ENCODE results near the gene CCBE1. TPM values are rescaled to one million over a fixed set of nuclear protein-coding genes. Genes with fewer than 3 reads are reported as not detected.

Gene CCBE1
- total and polyA plus RNA-seq, 2 of the 4 experiments (the other 2 are of a cell fraction), result 64.8 to 148 TPM

DNA sequence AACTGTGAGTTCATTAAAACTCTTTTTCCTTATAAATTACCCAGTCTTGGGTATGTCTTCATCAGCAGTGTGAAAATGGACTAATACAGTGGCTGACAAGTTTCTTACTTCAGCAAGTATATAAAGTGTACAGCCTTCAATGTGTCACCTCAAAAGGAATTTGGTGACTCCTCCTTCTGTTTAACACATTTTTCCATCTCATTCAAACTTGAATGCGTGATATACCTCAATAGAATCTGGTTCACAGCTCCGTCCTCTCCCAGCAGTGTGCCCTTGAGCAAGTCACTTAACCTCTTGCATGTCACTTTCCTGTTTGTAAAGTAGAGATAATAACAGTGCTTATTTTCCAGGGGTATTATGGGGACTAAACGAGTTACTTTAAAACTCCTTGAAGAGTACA, 159.6 kb downstream of the CCBE1 start:
- POLR2A ChIA-PET (ENCODE audit: unreplicated experiment), result no interaction called here
- no CpG with 5 or more reads among the region's 3 CpGs for WGBS, 2 experiments (ENCODE audit: extremely low coverage in 2 of 2, insufficient read length in 1 of 2)

More for the DNA sequence above, 159.6 kb downstream of the CCBE1 start:
- CTCF ChIA-PET, result no interaction called here
- Histone ChIP-seq H3K27ac (ENCODE audit: insufficient read depth, low read length) (no peak overlapping the region), H3K18ac (ENCODE audit: low read depth, low read length) (no peak overlapping the region), H4K5ac (ENCODE audit: low read depth, low read length) (no peak overlapping the region), H2AFZ (replicated peaks; ENCODE audit: low read length, poor library complexity) (no peak overlapping the region), H2BK20ac (ENCODE audit: low read depth, low read length) (no peak overlapping the region), H2AK5ac (ENCODE audit: low read depth, low read length) (no peak overlapping the region), H2BK5ac (ENCODE audit: low read depth, low read length, poor library complexity, severe bottlenecking) (no peak overlapping the region), H3K56ac (ENCODE audit: extremely low read depth, insufficient read depth, low read length) (no peak overlapping the region), H3K4me1 (ENCODE audit: control insufficient read depth, insufficient read depth, low read length) (peaks cover 2% of the 10 kb centered on the region; the same call in 1 of the 2 replicates), H3K4me3 (ENCODE audit: insufficient read depth, low read depth, low read length) (no peak overlapping the region), H3K9me1 (ENCODE audit: insufficient read depth, low read length) (peaks cover 3% of the 10 kb centered on the region; the same call in 1 of the 2 replicates), H4K8ac (ENCODE audit: low read depth in 2 of 2, low read length in 2 of 2) (no peak overlapping the region), H3K36me3 (ENCODE audit: control insufficient read depth, insufficient read depth, low read length) (no peaks in the 10 kb centered on the region), H2BK15ac (ENCODE audit: low read depth, low read length) (no peak overlapping the region), H3K9me3 (ENCODE audit: control insufficient read depth, insufficient read depth, low read length) (no peaks in the 10 kb centered on the region), H3K9ac (ENCODE audit: low read depth, low read length) (no peak overlapping the region), H2BK120ac (ENCODE audit: low read depth, low read length) (no peak overlapping the region), H4K91ac (ENCODE audit: insufficient read depth, low read depth, low read length) (no peak overlapping the region), H3K27me3 (ENCODE audit: control insufficient read depth, insufficient read depth, low read length) (no peaks in the 10 kb centered on the region), H4K20me1 (ENCODE audit: insufficient read depth, low read length) (peaks cover 12% of the 10 kb centered on the region; the same call in 1 of the 2 replicates), H2AK9ac (replicated peaks; ENCODE audit: low read depth, low read length, poor library complexity) (no peak overlapping the region), H3K4me2 (ENCODE audit: low read depth, low read length) (no peak overlapping the region), H3K4ac (ENCODE audit: low read depth, low read length) (no peak overlapping the region), H3K14ac (replicated peaks; ENCODE audit: low read depth, low read length) (no peak overlapping the region), H3K79me1 (ENCODE audit: low read depth in 1 of 2, low read length in 2 of 2) (peaks cover 24 to 31% of the 10 kb centered on the region in 2 experiments), H3K23ac (ENCODE audit: low read depth, low read length) (no peak overlapping the region)
- TF ChIP-seq RAD21 (IDR thresholded peaks at IDR 0.05; ENCODE audit: low read length) (no peak), CHD1 (IDR thresholded peaks at IDR 0.05; ENCODE audit: low read depth, low read length) (no peak), CEBPB (IDR thresholded peaks at IDR 0.05; ENCODE audit: low read depth, low read length) (no peak), POLR2A (IDR thresholded peaks at IDR 0.05; ENCODE audit: low read depth, low read length) (no peak), NFE2L2 (IDR thresholded peaks at IDR 0.05; ENCODE audit: low read depth, low read length) (no peak), MAFK (IDR thresholded peaks at IDR 0.05; ENCODE audit: low read depth, low read length) (no peak), RFX5 (IDR thresholded peaks at IDR 0.05; ENCODE audit: low read depth, low read length) (no peak), BHLHE40 (IDR thresholded peaks at IDR 0.05; ENCODE audit: low read depth, low read length) (no peak), MXI1 (IDR thresholded peaks at IDR 0.05; ENCODE audit: borderline replicate concordance, low read depth, low read length) (no peak), FOS (IDR thresholded peaks at IDR 0.05; ENCODE audit: low read depth, low read length) (no peak), MAZ (IDR thresholded peaks at IDR 0.05; ENCODE audit: borderline replicate concordance, low read depth, low read length) (no peak), RCOR1 (IDR thresholded peaks at IDR 0.05; ENCODE audit: insufficient replicate concordance, low read length) (no peak), SMC3 (IDR thresholded peaks at IDR 0.05; ENCODE audit: low read depth, low read length) (no peak)
- TF ChIP-seq, protein P1, sequence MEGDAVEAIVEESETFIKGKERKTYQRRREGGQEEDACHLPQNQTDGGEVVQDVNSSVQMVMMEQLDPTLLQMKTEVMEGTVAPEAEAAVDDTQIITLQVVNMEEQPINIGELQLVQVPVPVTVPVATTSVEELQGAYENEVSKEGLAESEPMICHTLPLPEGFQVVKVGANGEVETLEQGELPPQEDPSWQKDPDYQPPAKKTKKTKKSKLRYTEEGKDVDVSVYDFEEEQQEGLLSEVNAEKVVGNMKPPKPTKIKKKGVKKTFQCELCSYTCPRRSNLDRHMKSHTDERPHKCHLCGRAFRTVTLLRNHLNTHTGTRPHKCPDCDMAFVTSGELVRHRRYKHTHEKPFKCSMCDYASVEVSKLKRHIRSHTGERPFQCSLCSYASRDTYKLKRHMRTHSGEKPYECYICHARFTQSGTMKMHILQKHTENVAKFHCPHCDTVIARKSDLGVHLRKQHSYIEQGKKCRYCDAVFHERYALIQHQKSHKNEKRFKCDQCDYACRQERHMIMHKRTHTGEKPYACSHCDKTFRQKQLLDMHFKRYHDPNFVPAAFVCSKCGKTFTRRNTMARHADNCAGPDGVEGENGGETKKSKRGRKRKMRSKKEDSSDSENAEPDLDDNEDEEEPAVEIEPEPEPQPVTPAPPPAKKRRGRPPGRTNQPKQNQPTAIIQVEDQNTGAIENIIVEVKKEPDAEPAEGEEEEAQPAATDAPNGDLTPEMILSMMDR (conservative IDR thresholded peaks at IDR 0.05; ENCODE audit: low read depth, low read length), result no peak
- TF ChIP-seq, protein P2, sequence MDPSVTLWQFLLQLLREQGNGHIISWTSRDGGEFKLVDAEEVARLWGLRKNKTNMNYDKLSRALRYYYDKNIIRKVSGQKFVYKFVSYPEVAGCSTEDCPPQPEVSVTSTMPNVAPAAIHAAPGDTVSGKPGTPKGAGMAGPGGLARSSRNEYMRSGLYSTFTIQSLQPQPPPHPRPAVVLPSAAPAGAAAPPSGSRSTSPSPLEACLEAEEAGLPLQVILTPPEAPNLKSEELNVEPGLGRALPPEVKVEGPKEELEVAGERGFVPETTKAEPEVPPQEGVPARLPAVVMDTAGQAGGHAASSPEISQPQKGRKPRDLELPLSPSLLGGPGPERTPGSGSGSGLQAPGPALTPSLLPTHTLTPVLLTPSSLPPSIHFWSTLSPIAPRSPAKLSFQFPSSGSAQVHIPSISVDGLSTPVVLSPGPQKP (IDR thresholded peaks at IDR 0.05; ENCODE audit: borderline replicate concordance, low read depth, low read length), result no peak
- TF ChIP-seq, protein P3, sequence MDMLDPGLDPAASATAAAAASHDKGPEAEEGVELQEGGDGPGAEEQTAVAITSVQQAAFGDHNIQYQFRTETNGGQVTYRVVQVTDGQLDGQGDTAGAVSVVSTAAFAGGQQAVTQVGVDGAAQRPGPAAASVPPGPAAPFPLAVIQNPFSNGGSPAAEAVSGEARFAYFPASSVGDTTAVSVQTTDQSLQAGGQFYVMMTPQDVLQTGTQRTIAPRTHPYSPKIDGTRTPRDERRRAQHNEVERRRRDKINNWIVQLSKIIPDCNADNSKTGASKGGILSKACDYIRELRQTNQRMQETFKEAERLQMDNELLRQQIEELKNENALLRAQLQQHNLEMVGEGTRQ (IDR thresholded peaks at IDR 0.05; ENCODE audit: low read depth, low read length), result no peak
- DNase-seq, result no peak
- dilution Hi-C loops (cut with HindIII; ENCODE audit: low sequenced_read_pairs, unreplicated experiment) (no loop called here), intact Hi-C loops (cut with micrococcal nuclease) (no loop called here), in situ Hi-C loops (cut with MboI; ENCODE audit: low sequenced_read_pairs) (no loop called here)
- BruUV-seq (replicated peaks), result no TSS peak
- no peak for ATAC-seq (ENCODE audit: low read depth)

All from IMR-90 (cell line).